HUES64 (cell line): ENCODE data around the gene PGBD2.
"Not testable (repeated sequence)": the region's sequence is repeated elsewhere in the genome, so short reads cannot be mapped to it uniquely, and the experiment has no call there.

Source experiments
- H3K27ac ChIP-seq: 2 replicates; pipeline ENCODE4 v1.7.0; 2013; ENCODE audit warnings: low read depth, low read length, inconsistent platforms
- H3K27me3 ChIP-seq: 2 replicates; pipeline ENCODE4 v1.6.1; 2013; ENCODE audit warnings: mild to moderate bottlenecking, low read length; ENCODE audit not compliant: insufficient read depth
- H3K36me3 ChIP-seq: 2 replicates; pipeline ENCODE4 v1.6.1; 2013; ENCODE audit warnings: mild to moderate bottlenecking, low read length; ENCODE audit not compliant: insufficient read depth
- H3K4me1 ChIP-seq: 2 replicates; pipeline ENCODE4 v1.6.1; 2013; ENCODE audit warnings: mild to moderate bottlenecking, low read length, moderate library complexity; ENCODE audit not compliant: insufficient read depth
- H3K4me3 ChIP-seq: 2 replicates; pipeline ENCODE4 v1.5.1; 2013; ENCODE audit warnings: mild to moderate bottlenecking, low read length, moderate library complexity
- H3K9ac ChIP-seq: 2 replicates; pipeline ENCODE4 v1.6.1; 2013; ENCODE audit warnings: mild to moderate bottlenecking, low read depth, low read length
- H3K9me3 ChIP-seq: 2 replicates; pipeline ENCODE4 v1.6.1; 2013; ENCODE audit warnings: low read depth, low read length; ENCODE audit not compliant: insufficient read depth
- WGBS: fragments of 150-250, 120-280 bp; methylation state at CpG from one replicate; pipeline ENCODE4 v1.1.7; 2013; ENCODE audit warnings: missing lambda C conversion rate; 5-methylcytosine and 5-hydroxymethylcytosine counted together

PGBD2 gene

DNA sequence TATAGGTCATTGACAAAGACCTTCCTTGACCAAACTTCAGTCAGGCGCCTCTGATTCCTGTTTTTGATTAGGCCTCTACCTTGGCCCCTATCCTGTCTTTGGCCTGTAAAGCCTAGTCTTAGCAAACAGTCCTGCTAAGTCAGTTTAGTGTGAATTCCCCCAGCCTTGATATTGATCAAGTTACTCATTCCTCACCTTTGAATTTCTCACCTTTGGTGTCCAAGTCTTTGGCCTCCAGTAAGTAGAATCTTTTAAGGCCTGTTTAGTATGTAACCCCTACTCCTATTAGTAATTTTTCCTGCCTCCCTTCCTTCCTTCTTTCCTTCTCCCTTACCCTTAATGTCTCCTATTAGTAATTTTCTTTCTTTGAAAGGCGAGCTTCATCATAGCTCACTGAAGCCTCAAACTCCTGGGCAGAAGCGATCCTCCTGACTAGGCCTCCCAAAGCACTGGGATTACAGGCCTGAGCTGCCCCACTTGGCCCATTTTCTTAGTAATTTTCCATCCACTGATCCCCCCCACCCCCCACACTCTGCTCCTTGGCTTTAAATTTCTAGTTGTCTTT, 34.1 kb upstream of the PGBD2 start:
- 94% methylated on average over 3 of the region's 3 CpGs for WGBS
- Histone ChIP-seq H3K36me3 (no peaks in the 10 kb centered on the region), H3K27ac (no peak overlapping the region), H3K4me3 (peak overlapping the region; percentile 84), H3K27me3 (no peaks in the 10 kb centered on the region), H3K9me3 (no peaks in the 10 kb centered on the region), H3K9ac (no peak overlapping the region), H3K4me1 (0 out of 2 replicates have a peak, but pooled peaks cover 3% of the 10 kb centered on the region)

DNA sequence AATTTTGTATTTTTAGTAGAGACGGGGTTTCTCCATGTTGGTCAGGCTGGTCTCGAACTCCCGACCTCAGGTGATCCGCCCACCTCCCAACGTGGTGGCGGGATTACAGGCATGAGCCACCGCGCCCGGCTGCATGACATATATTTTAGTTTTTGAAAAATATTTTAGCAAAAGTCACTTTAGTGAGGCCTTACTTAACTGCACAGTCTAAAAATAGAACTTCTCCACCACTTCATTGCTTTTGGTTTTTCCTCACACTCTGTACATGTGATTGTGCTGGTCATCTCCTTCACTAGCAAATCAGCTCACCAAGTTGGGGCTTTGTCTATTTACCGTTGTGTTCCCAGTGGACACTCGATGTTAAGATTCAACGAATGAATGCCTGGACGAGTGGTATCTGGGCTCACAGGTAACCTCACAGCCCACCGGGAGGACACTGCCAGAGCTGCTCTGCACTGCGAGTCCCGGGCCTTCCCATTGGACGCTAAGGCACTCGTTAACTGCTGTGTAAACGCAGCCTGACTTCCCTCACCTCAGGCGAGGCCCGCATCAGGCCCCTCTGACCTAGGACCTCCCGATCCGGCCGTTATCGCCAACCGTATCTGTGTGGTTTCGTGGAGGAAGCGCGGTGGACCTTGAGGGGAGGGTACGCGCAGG, 33.2 kb upstream of the PGBD2 start:
- Histone ChIP-seq H3K4me1 (0 out of 2 replicates have a peak, but pooled peaks cover 3% of the 10 kb centered on the region), H3K36me3 (no peaks in the 10 kb centered on the region), H3K27ac (peak overlapping the region; percentile 65), H3K9me3 (no peaks in the 10 kb centered on the region), H3K9ac (peak overlapping the region; percentile 74), H3K4me3 (peak overlapping the region; percentile 84), H3K27me3 (no peaks in the 10 kb centered on the region)
- 2% methylated on average over 31 of the region's 31 CpGs for WGBS

DNA sequence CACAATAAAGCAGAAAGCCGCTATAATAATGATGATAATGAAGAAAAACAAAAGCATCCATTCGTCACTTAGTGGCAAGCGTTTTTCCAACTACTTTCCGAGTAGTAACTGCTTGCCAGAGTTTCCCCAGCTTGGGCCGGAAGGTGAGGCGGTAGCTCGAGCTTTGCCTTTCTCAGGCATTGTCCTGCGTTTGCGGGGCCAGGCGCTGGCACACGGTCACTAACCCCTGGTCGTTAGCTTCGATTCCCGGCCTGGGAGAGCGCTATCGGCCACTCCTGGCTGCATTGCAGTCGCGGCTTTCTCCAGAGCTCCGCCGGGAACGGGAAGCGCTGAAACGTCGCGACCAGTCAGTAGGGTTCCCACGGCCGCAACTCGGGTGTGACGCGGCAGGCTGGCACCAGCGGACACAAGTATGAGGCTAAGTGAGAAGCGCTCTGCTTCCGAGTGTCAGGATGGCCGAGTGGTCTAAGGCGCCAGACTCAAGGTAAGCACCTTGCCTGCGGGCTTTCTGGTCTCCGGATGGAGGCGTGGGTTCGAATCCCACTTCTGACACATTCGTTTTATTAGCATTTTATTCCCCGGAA, 32.5 kb upstream of the PGBD2 start:
- Histone ChIP-seq H3K27me3 (no peaks in the 10 kb centered on the region; the same call in 1 of the 2 replicates), H3K4me1 (0 out of 2 replicates have a peak, but pooled peaks cover 3% of the 10 kb centered on the region), H3K4me3 (peak overlapping the region; percentile 84), H3K9me3 (no peaks in the 10 kb centered on the region), H3K36me3 (no peaks in the 10 kb centered on the region), H3K27ac (peak overlapping the region; percentile 65), H3K9ac (peak overlapping the region; percentile 74)
- under 1% methylated on average over 41 of the region's 41 CpGs for WGBS

DNA sequence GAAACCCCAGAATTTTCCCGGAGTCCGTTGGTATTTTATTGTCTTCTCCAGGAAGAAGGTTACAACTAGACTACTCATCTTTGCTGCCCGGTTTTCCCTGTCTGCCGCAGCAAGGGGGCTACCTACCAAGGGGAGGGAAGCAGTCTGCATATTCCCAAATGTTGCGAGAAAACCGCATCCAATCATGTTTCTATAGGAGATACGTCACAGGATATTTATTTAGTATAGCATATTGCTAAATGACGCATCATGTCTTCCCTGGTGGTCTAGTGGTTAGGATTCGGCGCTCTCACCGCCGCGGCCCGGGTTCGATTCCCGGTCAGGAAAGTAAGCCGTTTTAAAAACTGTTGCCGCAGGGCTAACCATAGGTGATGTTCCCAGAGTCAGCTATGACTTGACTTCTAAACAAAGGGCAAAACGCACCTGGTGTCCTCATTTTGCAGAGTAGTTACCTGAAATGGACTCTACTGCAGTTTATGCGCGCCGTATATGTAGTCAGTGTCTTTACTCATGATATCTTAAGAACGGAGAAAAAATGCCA, 32.0 kb upstream of the PGBD2 start:
- Histone ChIP-seq H3K9ac (peak overlapping the region; percentile 35; the same call in 1 of the 2 replicates), H3K27me3 (no peaks in the 10 kb centered on the region; the same call in 1 of the 2 replicates), H3K9me3 (no peaks in the 10 kb centered on the region), H3K27ac (peak overlapping the region; percentile 65; the same call in 1 of the 2 replicates), H3K4me3 (peak overlapping the region; percentile 84), H3K4me1 (0 out of 2 replicates have a peak, but pooled peaks cover 3% of the 10 kb centered on the region), H3K36me3 (no peaks in the 10 kb centered on the region)
- 6% methylated on average over 21 of the region's 23 CpGs for WGBS

DNA sequence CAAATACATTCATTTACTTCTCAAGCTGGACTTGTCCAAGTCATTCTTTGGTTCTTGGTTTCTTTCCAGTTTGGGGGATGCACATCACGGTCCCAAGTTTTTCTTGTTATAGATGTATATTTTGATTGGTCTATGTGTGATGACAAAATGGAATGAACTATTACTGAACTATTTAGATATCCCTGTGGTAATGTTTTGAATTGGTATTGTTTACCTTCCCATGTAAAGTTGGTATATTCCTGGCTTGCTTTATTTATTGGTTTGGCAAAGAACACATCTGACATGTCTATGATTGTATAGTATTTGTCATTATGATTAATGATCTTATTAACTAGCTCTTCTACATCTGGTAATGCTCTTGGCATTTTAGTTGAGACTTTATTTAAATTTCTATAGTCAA, 24.8 kb upstream of the PGBD2 start:
- Histone ChIP-seq H3K27ac (no peak overlapping the region), H3K9me3 (no peaks in the 10 kb centered on the region), H3K27me3 (no peaks in the 10 kb centered on the region; the same call in 1 of the 2 replicates), H3K36me3 (no peaks in the 10 kb centered on the region), H3K9ac (no peak overlapping the region), H3K4me1 (peaks cover 9% of the 10 kb centered on the region; the same call in 1 of the 2 replicates), H3K4me3 (no peak overlapping the region)
- WGBS, result 94% methylated on average over 1 of the region's 1 CpG

DNA sequence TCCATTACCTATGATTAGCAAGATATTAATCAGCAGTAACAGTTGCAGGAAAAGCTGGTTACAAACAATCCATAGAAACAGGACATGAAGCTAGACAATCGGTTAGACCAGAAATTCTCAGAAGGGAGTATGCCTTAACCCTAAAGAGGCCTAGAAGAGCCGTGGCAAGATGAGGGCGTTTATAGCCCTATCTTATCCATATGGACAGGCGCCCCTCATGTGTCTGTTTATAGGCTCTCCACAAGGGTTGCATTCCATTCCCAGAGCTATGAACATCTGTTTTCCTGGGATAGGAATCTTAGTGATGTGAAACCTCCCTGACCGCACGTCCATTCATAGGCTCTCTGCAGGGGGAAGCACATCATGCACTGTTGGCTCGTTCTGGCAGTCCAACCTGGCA, 23.6 kb upstream of the PGBD2 start:
- not testable (repeated sequence) for H3K36me3 ChIP-seq, H3K9ac ChIP-seq, H3K27me3 ChIP-seq, H3K27ac ChIP-seq, H3K9me3 ChIP-seq, H3K4me3 ChIP-seq
- 94% methylated on average over 6 of the region's 7 CpGs for WGBS
- H3K4me1 ChIP-seq, result peaks cover 18% of the 10 kb centered on the region; the same call in 1 of the 2 replicates

DNA sequence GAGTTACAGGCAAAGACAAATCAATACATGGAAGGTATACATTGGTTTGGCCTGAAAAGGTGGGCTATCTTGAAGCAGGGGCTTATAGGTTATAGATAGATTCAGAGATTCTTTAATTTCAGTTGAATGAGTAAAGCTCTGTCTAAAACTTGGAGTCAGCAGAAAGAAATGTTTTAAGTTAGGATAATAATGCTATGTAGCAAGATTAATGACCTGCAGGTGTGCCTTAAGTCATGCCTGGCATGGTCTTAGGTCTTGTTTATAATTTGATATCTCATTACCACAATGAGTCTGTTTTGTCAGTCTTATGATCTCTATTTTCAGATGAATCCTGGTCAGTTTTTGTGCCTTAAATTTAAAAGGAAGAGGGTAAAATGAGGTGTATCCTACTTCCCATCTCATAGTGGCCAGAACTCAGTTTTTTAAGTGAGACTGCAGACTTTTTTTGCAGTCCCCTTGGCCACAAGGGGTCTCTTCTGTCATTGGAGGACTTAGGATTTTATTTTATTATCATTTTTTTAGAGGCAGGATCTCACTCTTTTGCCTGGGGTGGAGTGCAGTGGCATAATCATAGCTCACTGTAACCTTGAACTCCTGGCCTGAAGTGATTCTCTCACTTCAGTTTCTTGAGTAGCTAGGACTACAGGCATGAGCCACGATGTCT, 21.3 kb upstream of the PGBD2 start:
- 57% methylated on average over 1 of the region's 1 CpG for WGBS
- H3K9me3 ChIP-seq, result no peaks in the 10 kb centered on the region
- H3K27ac ChIP-seq, result no peak overlapping the region
- peaks cover 18% of the 10 kb centered on the region; the same call in 1 of the 2 replicates for H3K4me1 ChIP-seq
- no peaks in the 10 kb centered on the region for H3K27me3 ChIP-seq
- H3K4me3 ChIP-seq, result no peak overlapping the region
- no peak overlapping the region for H3K9ac ChIP-seq
- no peaks in the 10 kb centered on the region for H3K36me3 ChIP-seq

DNA sequence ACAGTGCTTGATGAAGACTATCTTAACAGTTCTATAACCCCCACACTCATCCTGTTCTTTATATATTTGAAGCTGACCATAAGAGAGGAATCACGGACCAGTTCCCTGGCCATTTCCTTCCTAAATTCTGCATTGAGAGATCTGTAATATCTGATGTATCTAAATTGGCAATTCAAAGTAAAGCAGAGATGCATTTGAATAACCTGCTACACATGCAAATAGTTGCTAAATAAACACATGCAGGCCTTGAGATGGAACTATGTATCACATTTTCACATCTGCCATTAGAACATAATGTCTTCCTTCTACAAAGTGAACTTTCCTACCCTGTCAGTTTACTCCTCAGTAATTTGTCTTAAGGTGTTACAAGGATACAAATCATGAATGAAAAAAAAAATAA, 20.4 kb upstream of the PGBD2 start:
- Histone ChIP-seq H3K4me1 (peaks cover 18% of the 10 kb centered on the region; the same call in 1 of the 2 replicates), H3K27me3 (no peaks in the 10 kb centered on the region), H3K27ac (no peak overlapping the region), H3K9me3 (no peaks in the 10 kb centered on the region), H3K4me3 (no peak overlapping the region), H3K36me3 (no peaks in the 10 kb centered on the region), H3K9ac (no peak overlapping the region)
- WGBS, result 64% methylated on average over 1 of the region's 1 CpG

DNA sequence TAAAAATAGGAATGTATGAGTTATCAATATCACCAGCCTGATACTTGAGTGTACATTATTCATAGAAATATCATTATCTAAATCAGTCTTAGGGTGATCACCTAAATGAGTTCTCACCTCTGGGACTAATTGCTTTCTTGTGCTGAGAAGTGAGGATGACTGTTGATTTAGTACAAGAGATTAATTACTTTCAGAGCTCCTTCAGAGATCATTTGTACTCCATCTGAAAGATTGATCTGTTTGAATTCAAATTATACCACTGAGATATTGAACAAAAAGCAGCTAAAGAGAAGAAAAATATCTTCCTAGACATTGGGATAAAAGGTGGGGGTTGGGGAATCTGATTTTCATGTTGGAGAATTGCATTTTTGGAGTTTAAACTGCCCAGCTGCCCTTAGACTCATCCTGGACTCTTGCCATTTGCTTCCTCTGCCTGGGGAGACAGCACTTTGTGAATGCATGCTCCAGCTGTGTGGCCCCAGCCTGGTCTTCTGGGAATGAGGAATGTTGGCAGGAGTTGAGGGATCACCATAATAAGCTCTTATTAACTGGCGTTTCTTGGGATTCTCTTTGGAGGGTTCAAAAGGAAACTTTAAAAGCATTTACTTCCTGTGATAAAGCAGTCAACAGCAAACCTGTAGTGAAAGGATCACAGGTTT, 19.7 kb upstream of the PGBD2 start:
- H3K9me3 ChIP-seq, result no peaks in the 10 kb centered on the region
- H3K4me3 ChIP-seq, result no peak overlapping the region
- WGBS, result 63% methylated on average over 1 of the region's 1 CpG
- no peaks in the 10 kb centered on the region for H3K27me3 ChIP-seq
- H3K36me3 ChIP-seq, result no peaks in the 10 kb centered on the region
- H3K4me1 ChIP-seq, result peaks cover 18% of the 10 kb centered on the region; the same call in 1 of the 2 replicates
- no peak overlapping the region for H3K9ac ChIP-seq
- H3K27ac ChIP-seq, result no peak overlapping the region

DNA sequence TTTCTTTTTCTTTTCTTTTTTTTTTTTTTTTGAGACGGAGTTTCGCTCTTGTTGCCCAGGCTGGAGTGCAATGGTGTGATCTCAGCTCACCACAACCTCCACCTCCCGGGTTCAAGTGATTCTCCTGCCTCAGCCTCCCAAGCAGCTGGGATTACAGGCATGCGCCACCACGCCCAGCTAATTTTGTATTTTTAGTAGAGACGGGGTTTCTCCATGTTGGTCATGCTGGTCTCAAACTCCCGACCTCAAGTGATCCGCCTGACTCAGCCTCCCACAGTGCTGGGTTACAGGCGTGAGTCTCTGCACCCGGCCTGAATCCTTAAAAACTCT, 16.2 kb upstream of the PGBD2 start:
- not testable (repeated sequence) for H3K9me3 ChIP-seq, H3K9ac ChIP-seq, H3K27me3 ChIP-seq, H3K36me3 ChIP-seq, H3K4me3 ChIP-seq, H3K27ac ChIP-seq
- WGBS, result 90% methylated on average over 7 of the region's 10 CpGs
- peaks cover 18% of the 10 kb centered on the region; the same call in 1 of the 2 replicates for H3K4me1 ChIP-seq
